ENCODE data around the gene CCL14.
"Not testable (repeated sequence)": the region's sequence is repeated elsewhere in the genome, so short reads cannot be mapped to it uniquely, and the experiment has no call there.

Gene CCL14

GRCh38 chr17:35943537-35943936, 43.0 kb downstream of the CCL14 start, which contains the start of gene LYZL6:
Gene LYZL6 (minus strand): TSS chr17:35943713. CDS start chr17:35939356, 4,357 bp downstream.
- DNase-seq (ENCODE audit: low read depth, low spot score) = no peak

- no peak for DNase-seq (ENCODE audit: low read depth, low spot score)
Observed at GRCh38 chr17:35942588-35943186, 43.8 kb downstream of the CCL14 start.

DNA sequence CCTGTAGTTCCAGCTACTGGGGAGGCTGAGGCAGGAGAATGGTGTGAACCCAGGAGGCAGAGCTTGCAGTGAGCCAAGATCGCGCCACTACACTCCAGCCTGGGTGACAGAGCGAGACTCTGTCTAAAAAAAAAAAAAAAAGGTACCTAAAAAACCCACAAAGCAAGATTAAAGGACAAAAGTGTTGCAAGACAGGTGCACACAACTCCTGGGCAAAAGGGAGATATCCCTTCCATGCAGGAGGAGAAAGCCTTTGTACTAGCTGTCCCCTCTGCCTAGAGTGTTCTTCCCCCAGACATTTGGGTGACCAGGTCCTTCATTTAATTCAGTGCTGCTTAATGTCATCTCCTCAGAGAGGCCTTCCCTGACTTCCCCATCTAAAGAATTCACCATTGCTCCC, 48.0 kb downstream of the CCL14 start:
- DNase-seq (ENCODE audit: low read depth, low spot score) = not testable (repeated sequence)

GRCh38 chr17:35936063-35936462, 50.5 kb downstream of the CCL14 start:
- DNase-seq (ENCODE audit: low read depth, low spot score) = no peak

DNA sequence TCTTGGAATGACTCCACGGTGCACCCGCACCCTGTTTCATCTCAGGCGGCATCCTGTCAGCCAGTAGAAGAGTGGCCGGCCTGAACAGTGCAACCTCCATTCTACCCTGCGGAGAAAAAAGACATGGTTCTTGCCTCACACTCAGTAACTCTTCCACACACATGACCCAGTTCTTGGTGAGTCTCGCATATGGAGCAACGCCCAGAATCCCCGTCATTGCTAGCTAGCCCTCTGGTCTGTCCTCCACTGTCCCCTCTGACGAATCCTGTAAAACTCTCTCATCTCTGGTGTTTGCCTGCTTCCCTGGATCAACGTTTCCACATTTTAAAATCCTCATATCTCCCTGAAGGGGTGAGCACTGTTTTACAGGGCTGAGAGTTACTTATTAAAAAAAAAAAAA, 51.8 kb downstream of the CCL14 start:
- no peak for DNase-seq (ENCODE audit: low read depth, low spot score)
